K562 (cell line): ENCODE data around the gene VPS26A. TPM values are rescaled to one million over a fixed set of nuclear protein-coding genes. Genes with fewer than 3 reads are reported as not detected.

ENCODE experiments used
- AFF1 ChIP-seq, 2 experiments: fragments of 450-650 bp; IDR thresholded peaks; 2 replicates each; pipeline ENCODE4 v1.6.1; 2018; ENCODE audit warnings: mild to moderate bottlenecking in 2 of 2, low read depth in 1 of 2; ENCODE audit not compliant: partially characterized antibody in 2 of 2
- BRCA1 ChIP-seq, 2 experiments: fragments of 450-650 bp in 1 of 2; sonication (generic) in 1 of 2; formaldehyde crosslinking in 1 of 2; IDR thresholded peaks; 2 replicates each; pipeline versions ENCODE4 v1.5.0 to v1.6.1; 2017 to 2020; ENCODE audit warnings: mild to moderate bottlenecking in 1 of 2, missing genetic modification reagents in 1 of 2
- CHD1 ChIP-seq: fragments of 200-600 bp; sonication (generic); IDR thresholded peaks from one replicate; pipeline ENCODE4 v1.6.1; 2012; ENCODE audit warnings: mild to moderate bottlenecking, moderate library complexity, low read length, inconsistent platforms
- DACH1 ChIP-seq: fragments of 450-650 bp; IDR thresholded peaks from 2 replicates; pipeline ENCODE4 v1.6.1; 2018; ENCODE audit not compliant: partially characterized antibody
- GATA2 ChIP-seq: sonication (generic); formaldehyde crosslinking; IDR thresholded peaks from 2 replicates; pipeline ENCODE4 v1.4.0; 2020; ENCODE audit warnings: mild to moderate bottlenecking, missing genetic modification reagents
- HCFC1 ChIP-seq: IDR thresholded peaks from 2 replicates; pipeline ENCODE4 v1.6.1; 2012; ENCODE audit warnings: low read depth, low read length, improper control_type of control experiment
- HDAC2 ChIP-seq: fragments of 450-650 bp; IDR thresholded peaks from 2 replicates; pipeline ENCODE4 v1.6.1; 2016; ENCODE audit warnings: mild to moderate bottlenecking
- HDAC6 ChIP-seq: IDR thresholded peaks from 2 replicates; pipeline ENCODE4 v1.6.1; 2012; ENCODE audit warnings: low read depth, mild to moderate bottlenecking, control low read depth, inconsistent platforms, low read length, moderate library complexity
- MCM2 ChIP-seq: fragments of 450-650 bp; IDR thresholded peaks from 2 replicates; pipeline ENCODE4 v1.6.1; 2017; ENCODE audit warnings: low read depth, mild to moderate bottlenecking
- MTF1 ChIP-seq: fragments of 250-450 bp; sonication (Bioruptor Pico); IDR thresholded peaks from 2 replicates; pipeline ENCODE4 v1.9.0; 2021; ENCODE audit warnings: moderate library complexity, mild to moderate bottlenecking, inconsistent platforms, borderline replicate concordance
- NR2C1 ChIP-seq, 2 experiments: fragments of 450-650 bp; IDR thresholded peaks; 2 replicates each; pipeline ENCODE4 v1.6.1; 2017; ENCODE audit warnings: mild to moderate bottlenecking in 2 of 2, antibody characterized with exemption in 1 of 2, inconsistent platforms in 1 of 2, missing compliant biosample characterization in 1 of 2, missing genetic modification characterization in 1 of 2
- PYGO2 ChIP-seq: fragments of 450-650 bp; IDR thresholded peaks from 2 replicates; pipeline ENCODE4 v1.6.1; 2016; ENCODE audit warnings: mild to moderate bottlenecking, missing genetic modification characterization, moderate library complexity, missing compliant biosample characterization
- RBBP5 ChIP-seq: fragments of 200-600 bp; sonication (generic); IDR thresholded peaks from 2 replicates; pipeline ENCODE4 v1.6.1; 2012; ENCODE audit warnings: borderline replicate concordance, mild to moderate bottlenecking, low read length, control low read depth, inconsistent platforms; ENCODE audit not compliant: insufficient read depth, poor library complexity, severe bottlenecking
- RBM14 ChIP-seq: fragments of 200-400 bp; formaldehyde crosslinking; IDR thresholded peaks from 2 replicates; pipeline ENCODE4 v1.6.1; 2018; ENCODE audit warnings: low read depth, mild to moderate bottlenecking, low read length, moderate library complexity, borderline replicate concordance; ENCODE audit not compliant: insufficient read depth
- XRCC3 ChIP-seq: fragments of 450-650 bp; IDR thresholded peaks from 2 replicates; pipeline ENCODE4 v1.6.1; 2017; ENCODE audit warnings: mild to moderate bottlenecking, moderate library complexity
- ZFP36 ChIP-seq: fragments of 150-350 bp; IDR thresholded peaks from 2 replicates; pipeline ENCODE4 v1.6.1; 2018; ENCODE audit warnings: low read length, low read depth; ENCODE audit not compliant: partially characterized antibody
- ZKSCAN3 ChIP-seq: fragments of 250-450 bp; sonication (Bioruptor Pico); IDR thresholded peaks from 2 replicates; pipeline ENCODE4 v1.4.0; 2020
- ZNF586 ChIP-seq: fragments of 450-650 bp; formaldehyde crosslinking; conservative IDR thresholded peaks from 2 replicates; pipeline ENCODE4 v1.4.0; 2020; ENCODE audit warnings: mild to moderate bottlenecking, moderate library complexity
- polyA plus RNA-seq, 8 experiments: library from polyadenylated mRNA; depleted of rRNA in 4 of 8; stranded (reverse) in 5 of 8; unstranded in 3 of 8; fragments of >200 nt; fragmentation: Nextera tagmentation in 2 of 8; fragmentation: Illumina TruSeq in 1 of 8; extraction: Ambion mirVana in 2 of 8; extraction: Trizol in 1 of 8; gene quantifications; 2 replicates each; pipeline versions ENCODE4 v1.2.1 to v1.2.3, GENCODE V29; 2011 to 2014; ENCODE audit warnings: inconsistent platforms in 1 of 8, missing spikeins in 1 of 8
- total RNA-seq, 7 experiments: library from RNA; depleted of rRNA in 6 of 7; stranded (reverse); fragments of >200 nt in 6 of 7; fragmentation: Illumina TruSeq in 2 of 7; extraction: Trizol in 2 of 7; gene quantifications; 2 replicates each; pipeline versions ENCODE4 v1.2.1 to v1.2.3, GENCODE V29; 2011 to 2021; ENCODE audit warnings: low replicate concordance in 1 of 7
- TF ChIP-seq, protein P1 (sequence below): fragments of 250-450 bp; sonication (Bioruptor Pico); IDR thresholded peaks from 2 replicates; pipeline ENCODE4 v1.9.0; 2021; ENCODE audit warnings: mild to moderate bottlenecking, inconsistent platforms
- TF ChIP-seq, protein P2 (sequence below): fragments of 450-650 bp; conservative IDR thresholded peaks from 2 replicates; pipeline ENCODE4 v1.6.1; 2016; ENCODE audit warnings: missing genetic modification characterization, low read depth, mild to moderate bottlenecking, control low read depth, missing compliant biosample characterization

VPS26A gene
- total and polyA plus RNA-seq, 9 of the 15 experiments (the other 6 are each of a cell fraction or from before 2014, with no cell fraction given): 47.1 to 137 (median 69.3) TPM

DNA sequence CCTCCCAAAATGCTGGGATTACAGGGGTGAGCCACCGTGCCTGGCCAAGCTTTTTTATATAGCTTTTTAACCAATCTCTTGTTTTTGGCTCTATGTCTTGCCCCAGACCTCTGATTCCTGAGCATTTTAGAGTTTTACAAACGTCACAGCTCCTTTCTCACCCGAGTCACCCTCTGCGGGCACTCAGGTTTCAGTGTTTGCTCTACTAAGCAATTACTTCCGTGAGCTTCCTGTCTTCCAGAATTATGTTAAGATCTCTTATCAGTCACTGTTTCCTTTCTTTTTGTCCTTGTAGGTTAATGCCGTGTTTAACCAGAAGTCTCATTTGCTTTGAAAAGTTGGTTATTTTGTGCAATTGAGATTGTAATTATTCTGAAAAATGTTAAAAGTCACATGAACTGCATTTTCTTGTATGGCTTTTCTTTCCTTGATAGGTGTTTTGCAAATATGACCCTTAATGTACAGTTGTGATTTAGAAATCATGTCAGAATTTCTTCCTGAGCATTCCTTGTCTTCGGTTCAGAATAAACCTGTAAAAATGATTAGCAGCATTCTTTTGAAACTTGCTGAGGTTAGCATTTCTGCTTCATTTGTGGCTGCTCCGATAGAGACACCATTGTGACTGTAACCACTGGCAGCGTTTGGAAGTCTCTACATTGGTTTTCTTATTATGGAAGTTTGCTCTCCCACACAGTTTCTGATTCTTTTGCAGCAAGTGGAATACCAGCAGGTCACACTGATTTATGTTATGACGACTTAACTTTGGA lies 91.6 kb downstream of the VPS26A start (continued):
- TF ChIP-seq AFF1 (IDR thresholded peaks at IDR 0.05; ENCODE audit: low read depth in 1 of 2, partially characterized antibody in 2 of 2) (no peak), ZKSCAN3 (no peak), DACH1 (no peak), PYGO2 (tag) (0 out of 2 replicates have a peak, but pooled peaks have one; percentile 33), BRCA1 (IDR thresholded peaks at IDR 0.05) (no peak), BRCA1 (CRISPR knock-in tag; IDR thresholded peaks at IDR 0.05) (no peak), ZNF586 (CRISPR knock-in tag) (no peak), HDAC2 (no peak), HCFC1 (no peak), CHD1 (no peak), RBM14 (no peak), MCM2 (no peak), GATA2 (CRISPR knock-in tag) (no peak), HDAC6 (no peak), RBBP5 (no peak), MTF1 (no peak), XRCC3 (no peak), NR2C1 (IDR thresholded peaks at IDR 0.05) (no peak), NR2C1 (tag; IDR thresholded peaks at IDR 0.05) (no peak), ZFP36 (no peak)
- TF ChIP-seq, protein P1, sequence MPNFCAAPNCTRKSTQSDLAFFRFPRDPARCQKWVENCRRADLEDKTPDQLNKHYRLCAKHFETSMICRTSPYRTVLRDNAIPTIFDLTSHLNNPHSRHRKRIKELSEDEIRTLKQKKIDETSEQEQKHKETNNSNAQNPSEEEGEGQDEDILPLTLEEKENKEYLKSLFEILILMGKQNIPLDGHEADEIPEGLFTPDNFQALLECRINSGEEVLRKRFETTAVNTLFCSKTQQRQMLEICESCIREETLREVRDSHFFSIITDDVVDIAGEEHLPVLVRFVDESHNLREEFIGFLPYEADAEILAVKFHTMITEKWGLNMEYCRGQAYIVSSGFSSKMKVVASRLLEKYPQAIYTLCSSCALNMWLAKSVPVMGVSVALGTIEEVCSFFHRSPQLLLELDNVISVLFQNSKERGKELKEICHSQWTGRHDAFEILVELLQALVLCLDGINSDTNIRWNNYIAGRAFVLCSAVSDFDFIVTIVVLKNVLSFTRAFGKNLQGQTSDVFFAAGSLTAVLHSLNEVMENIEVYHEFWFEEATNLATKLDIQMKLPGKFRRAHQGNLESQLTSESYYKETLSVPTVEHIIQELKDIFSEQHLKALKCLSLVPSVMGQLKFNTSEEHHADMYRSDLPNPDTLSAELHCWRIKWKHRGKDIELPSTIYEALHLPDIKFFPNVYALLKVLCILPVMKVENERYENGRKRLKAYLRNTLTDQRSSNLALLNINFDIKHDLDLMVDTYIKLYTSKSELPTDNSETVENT (CRISPR knock-in tag): no peak
- TF ChIP-seq, protein P2, sequence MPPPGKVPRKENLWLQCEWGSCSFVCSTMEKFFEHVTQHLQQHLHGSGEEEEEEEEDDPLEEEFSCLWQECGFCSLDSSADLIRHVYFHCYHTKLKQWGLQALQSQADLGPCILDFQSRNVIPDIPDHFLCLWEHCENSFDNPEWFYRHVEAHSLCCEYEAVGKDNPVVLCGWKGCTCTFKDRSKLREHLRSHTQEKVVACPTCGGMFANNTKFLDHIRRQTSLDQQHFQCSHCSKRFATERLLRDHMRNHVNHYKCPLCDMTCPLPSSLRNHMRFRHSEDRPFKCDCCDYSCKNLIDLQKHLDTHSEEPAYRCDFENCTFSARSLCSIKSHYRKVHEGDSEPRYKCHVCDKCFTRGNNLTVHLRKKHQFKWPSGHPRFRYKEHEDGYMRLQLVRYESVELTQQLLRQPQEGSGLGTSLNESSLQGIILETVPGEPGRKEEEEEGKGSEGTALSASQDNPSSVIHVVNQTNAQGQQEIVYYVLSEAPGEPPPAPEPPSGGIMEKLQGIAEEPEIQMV: no peak
